ENCODE results near the gene GALR1.

The GALR1 gene

GRCh38 chr18:77203071-77203470 lies 46.6 kb upstream of the GALR1 start:
- no peaks in the 10 kb centered on the region for H3K79me2 ChIP-seq (ENCODE audit: insufficient read depth, low read length)
- no peak overlapping the region for H3K27ac ChIP-seq (ENCODE audit: low read length)
- DNase-seq: peak; percentile 19
- no peaks in the 10 kb centered on the region for H3K4me1 ChIP-seq (ENCODE audit: insufficient read depth, low read length)
- H4K20me1 ChIP-seq (ENCODE audit: insufficient read depth, low read length): no peaks in the 10 kb centered on the region
- TF ChIP-seq CTCF (IDR thresholded peaks at IDR 0.05; ENCODE audit: borderline replicate concordance, extremely low read depth, low read length, poor library complexity, severe bottlenecking) (no peak), EZH2 (IDR thresholded peaks at IDR 0.05; ENCODE audit: borderline replicate concordance, low read depth, low read length, severe bottlenecking) (no peak)
- no peak overlapping the region for H3K9ac ChIP-seq (ENCODE audit: low read depth, low read length)
- no peak overlapping the region for H3K4me3 ChIP-seq (ENCODE audit: low read depth in 1 of 2, low read length in 2 of 2)
- peak; percentile 72 for ATAC-seq (ENCODE audit: insufficient read depth, low read depth)
- no peaks in the 10 kb centered on the region for H3K27me3 ChIP-seq (ENCODE audit: insufficient read depth, low read length, poor library complexity)
- H3K4me2 ChIP-seq (ENCODE audit: insufficient read depth, low read length): no peak overlapping the region
- H3K36me3 ChIP-seq (ENCODE audit: insufficient read depth, low read length): no peaks in the 10 kb centered on the region
- H2AFZ ChIP-seq (ENCODE audit: low read depth, low read length): no peak overlapping the region
- H3K9me3 ChIP-seq (ENCODE audit: insufficient read depth, low read length, severe bottlenecking): no peaks in the 10 kb centered on the region

- H3K27me3 ChIP-seq (ENCODE audit: insufficient read depth, low read length, poor library complexity): no peaks in the 10 kb centered on the region
- H3K9ac ChIP-seq (ENCODE audit: low read depth, low read length): no peak overlapping the region
- peaks cover 7% of the 10 kb centered on the region for H3K4me1 ChIP-seq (ENCODE audit: insufficient read depth, low read length)
- no peak overlapping the region for H3K4me2 ChIP-seq (ENCODE audit: insufficient read depth, low read length)
- no peaks in the 10 kb centered on the region for H3K9me3 ChIP-seq (ENCODE audit: insufficient read depth, low read length, severe bottlenecking)
- no peaks in the 10 kb centered on the region for H3K36me3 ChIP-seq (ENCODE audit: insufficient read depth, low read length)
- ATAC-seq (ENCODE audit: insufficient read depth, low read depth): no peak
- no peak overlapping the region for H3K4me3 ChIP-seq (ENCODE audit: low read depth in 1 of 2, low read length in 2 of 2)
- no peak for DNase-seq
- H3K27ac ChIP-seq (ENCODE audit: low read length): no peak overlapping the region
- no peak overlapping the region for H2AFZ ChIP-seq (ENCODE audit: low read depth, low read length)
- H3K79me2 ChIP-seq (ENCODE audit: insufficient read depth, low read length): no peaks in the 10 kb centered on the region
- no peaks in the 10 kb centered on the region for H4K20me1 ChIP-seq (ENCODE audit: insufficient read depth, low read length)
- TF ChIP-seq CTCF (IDR thresholded peaks at IDR 0.05; ENCODE audit: borderline replicate concordance, extremely low read depth, low read length, poor library complexity, severe bottlenecking) (no peak), EZH2 (IDR thresholded peaks at IDR 0.05; ENCODE audit: borderline replicate concordance, low read depth, low read length, severe bottlenecking) (no peak)
Measured at GRCh38 chr18:77203851-77204250, 45.8 kb upstream of the GALR1 start.

GRCh38 chr18:77205769-77206168 lies 43.9 kb upstream of the GALR1 start:
- Histone ChIP-seq H3K4me2 (ENCODE audit: insufficient read depth, low read length) (no peak overlapping the region), H3K27me3 (ENCODE audit: insufficient read depth, low read length, poor library complexity) (no peaks in the 10 kb centered on the region), H3K36me3 (ENCODE audit: insufficient read depth, low read length) (no peaks in the 10 kb centered on the region), H3K4me1 (ENCODE audit: insufficient read depth, low read length) (peaks cover 26% of the 10 kb centered on the region), H4K20me1 (ENCODE audit: insufficient read depth, low read length) (no peaks in the 10 kb centered on the region), H3K4me3 (ENCODE audit: low read depth in 1 of 2, low read length in 2 of 2) (no peak overlapping the region), H3K9me3 (ENCODE audit: insufficient read depth, low read length, severe bottlenecking) (no peaks in the 10 kb centered on the region), H3K79me2 (ENCODE audit: insufficient read depth, low read length) (peaks cover 9% of the 10 kb centered on the region), H3K27ac (ENCODE audit: low read length) (no peak overlapping the region), H3K9ac (ENCODE audit: low read depth, low read length) (no peak overlapping the region), H2AFZ (ENCODE audit: low read depth, low read length) (no peak overlapping the region)
- ATAC-seq (ENCODE audit: insufficient read depth, low read depth) (no peak), DNase-seq (no peak)
- no peak for TF ChIP-seq EZH2 (IDR thresholded peaks at IDR 0.05; ENCODE audit: borderline replicate concordance, low read depth, low read length, severe bottlenecking)
- TF ChIP-seq CTCF (IDR thresholded peaks at IDR 0.05; ENCODE audit: borderline replicate concordance, extremely low read depth, low read length, poor library complexity, severe bottlenecking): no peak
